GM13977 (cell line): Measurements from ENCODE around the gene H6PD.

Experiments used
- DNase-seq: peaks from one replicate; pipeline ENCODE4 v3.0.0; 2012; ENCODE audit warnings: low spot score
- in situ Hi-C: fragments of 300-500 bp; cut with MboI; formaldehyde crosslinking; loops from one replicate; pipeline ENCODE4 v1.12.0; 2022; ENCODE audit warnings: low sequenced_read_pairs, low pct_unique_long_range_greater_than_20kb, mixed read lengths, inconsistent platforms; ENCODE audit not compliant: unreplicated experiment
- TF ChIP-seq, protein P1 (sequence below): IDR thresholded peaks from 2 replicates; pipeline ENCODE4 v1.5.1; 2012; ENCODE audit warnings: mild to moderate bottlenecking, control low read depth; ENCODE audit not compliant: insufficient read depth; ENCODE audit errors: extremely low read depth, missing control alignments

Gene H6PD

DNA sequence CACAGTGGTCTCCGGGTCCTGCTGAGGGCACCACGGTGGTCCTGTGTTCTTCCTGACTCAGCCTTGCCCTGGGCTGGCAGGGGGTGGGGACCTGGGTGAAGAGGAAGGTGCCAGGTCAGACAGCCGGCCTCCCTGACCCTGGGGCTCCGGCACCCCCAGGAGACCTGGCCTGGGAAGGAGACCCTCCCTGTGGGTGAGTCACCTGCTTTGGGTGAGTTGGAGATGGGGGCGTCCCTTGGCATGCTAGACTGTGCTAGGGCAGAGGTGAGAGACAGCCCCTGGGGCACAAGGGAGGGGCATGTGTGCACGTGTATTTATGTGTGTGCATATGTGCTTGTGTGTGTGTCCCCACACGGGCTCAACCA, 81.5 kb downstream of the H6PD start:
- DNase-seq, result no peak
- TF ChIP-seq, protein P1, sequence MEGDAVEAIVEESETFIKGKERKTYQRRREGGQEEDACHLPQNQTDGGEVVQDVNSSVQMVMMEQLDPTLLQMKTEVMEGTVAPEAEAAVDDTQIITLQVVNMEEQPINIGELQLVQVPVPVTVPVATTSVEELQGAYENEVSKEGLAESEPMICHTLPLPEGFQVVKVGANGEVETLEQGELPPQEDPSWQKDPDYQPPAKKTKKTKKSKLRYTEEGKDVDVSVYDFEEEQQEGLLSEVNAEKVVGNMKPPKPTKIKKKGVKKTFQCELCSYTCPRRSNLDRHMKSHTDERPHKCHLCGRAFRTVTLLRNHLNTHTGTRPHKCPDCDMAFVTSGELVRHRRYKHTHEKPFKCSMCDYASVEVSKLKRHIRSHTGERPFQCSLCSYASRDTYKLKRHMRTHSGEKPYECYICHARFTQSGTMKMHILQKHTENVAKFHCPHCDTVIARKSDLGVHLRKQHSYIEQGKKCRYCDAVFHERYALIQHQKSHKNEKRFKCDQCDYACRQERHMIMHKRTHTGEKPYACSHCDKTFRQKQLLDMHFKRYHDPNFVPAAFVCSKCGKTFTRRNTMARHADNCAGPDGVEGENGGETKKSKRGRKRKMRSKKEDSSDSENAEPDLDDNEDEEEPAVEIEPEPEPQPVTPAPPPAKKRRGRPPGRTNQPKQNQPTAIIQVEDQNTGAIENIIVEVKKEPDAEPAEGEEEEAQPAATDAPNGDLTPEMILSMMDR, result no peak
- in situ Hi-C loops, result no loop called here

DNA sequence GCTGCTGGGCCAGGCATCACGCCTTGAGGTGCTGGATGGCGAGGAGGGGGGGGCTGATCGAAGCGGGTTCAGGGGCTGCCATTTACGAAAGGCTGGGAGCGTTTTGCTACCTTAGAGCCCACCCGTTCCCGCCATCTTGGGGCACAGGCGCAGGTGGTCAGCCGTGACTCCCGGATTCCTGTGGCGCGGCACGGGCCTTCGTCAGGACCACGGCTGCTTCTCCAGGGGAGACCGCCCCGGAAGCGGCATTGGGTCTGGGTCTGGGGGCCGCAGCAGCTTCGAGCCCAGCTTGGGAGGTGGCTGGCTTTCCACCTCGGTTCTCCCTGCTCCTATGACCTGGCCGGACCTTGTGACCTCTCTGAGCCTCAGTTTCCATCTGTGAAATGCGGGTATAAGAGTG, 81.9 kb downstream of the H6PD start:
- in situ Hi-C loops, result no loop called here
- TF ChIP-seq, protein P1, result no peak
- DNase-seq, result no peak

DNA sequence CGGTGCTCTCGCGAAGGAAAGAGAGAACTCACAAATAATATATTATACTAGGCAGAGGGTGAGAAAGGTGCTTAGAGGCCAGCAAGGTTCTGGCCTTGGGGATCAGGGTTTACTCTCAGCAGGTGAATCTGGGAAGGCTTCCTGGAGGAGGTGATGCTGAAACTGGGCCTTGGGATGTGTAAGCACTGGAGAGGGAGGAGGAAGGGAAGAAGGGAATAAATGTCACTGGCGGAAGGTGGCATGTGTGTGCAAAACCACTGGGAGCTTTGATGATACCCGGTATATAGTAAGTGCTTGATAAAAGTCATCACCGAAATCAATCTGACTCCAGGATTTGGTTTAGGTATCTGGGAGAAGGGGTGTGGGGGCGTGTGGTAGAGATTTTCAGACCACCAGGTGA, 82.5 kb downstream of the H6PD start:
- in situ Hi-C loops, result no loop called here
- TF ChIP-seq, protein P1, result no peak
- DNase-seq, result no peak

DNA sequence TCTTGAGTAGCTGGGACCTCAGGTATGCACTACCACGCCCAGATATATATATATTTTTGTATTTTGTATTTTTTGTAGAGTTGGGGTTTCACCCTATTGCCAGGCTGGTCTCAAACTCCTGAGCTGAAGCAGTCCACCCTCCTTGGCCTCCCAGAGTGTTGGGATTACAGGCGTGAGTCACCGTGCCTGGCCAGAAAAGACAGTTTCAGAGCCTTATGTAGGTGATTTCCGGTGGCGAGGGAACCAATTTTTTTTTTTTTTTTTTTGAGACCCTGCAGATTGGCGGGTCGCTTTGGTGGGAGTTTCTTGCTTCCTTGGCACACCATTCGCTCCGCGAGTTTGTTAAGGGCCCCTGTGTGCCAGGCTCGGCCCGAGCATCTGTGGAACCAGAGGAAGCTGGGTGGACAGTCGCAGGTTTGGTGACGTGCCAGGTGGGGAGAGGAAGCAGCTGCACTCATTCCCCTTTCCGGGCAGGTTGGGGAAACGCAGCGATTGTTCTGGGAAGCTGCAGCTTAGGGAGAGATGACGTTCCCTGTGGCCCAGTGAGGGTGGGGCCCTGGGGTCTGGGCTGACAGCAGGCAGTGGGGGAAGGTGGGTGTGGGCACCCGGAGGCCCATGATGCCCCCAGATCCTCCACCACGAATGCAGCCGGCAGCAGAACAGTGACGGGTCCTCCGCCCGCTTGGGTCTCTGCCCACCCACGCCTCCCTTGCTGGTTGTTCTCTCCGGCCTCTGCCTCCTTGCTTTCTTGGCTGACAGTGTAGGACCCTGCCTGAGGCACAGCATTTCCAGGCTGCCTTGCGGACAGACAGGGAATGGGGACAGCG, 83.2 kb downstream of the H6PD start:
- TF ChIP-seq, protein P1, result no peak
- no peak for DNase-seq
- in situ Hi-C loops, result no loop called here

DNA sequence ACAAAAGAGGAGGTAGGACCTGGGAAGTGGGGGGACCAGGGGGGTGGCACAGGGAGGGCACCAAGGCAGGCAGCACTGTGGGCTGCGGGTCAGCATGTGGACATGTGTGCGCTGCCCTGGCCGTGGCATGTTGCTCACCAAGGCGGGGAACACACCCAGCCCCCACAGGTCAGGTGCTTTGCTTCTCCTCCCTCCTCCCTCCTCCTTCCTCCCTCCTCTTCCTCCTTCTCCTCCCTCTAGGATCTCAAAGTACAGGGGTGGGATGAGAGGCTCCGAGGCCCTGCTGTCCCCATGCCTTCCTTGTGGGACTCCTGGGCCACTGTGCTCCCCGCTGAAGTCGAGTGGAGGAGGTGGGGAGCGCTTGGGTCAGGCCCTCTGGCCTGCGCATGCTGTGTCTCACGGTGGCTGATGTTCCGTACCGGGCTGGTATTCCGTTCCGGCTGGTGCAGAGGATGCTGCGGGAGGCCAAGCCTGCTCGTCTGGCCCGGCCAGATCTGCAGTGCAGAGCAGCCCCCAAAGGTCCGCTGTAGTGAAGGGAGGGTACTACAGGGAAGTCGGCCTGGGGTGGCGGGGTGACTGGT, 84.7 kb downstream of the H6PD start:
- in situ Hi-C loops, result no loop called here
- TF ChIP-seq, protein P1, result no peak
- no peak for DNase-seq

DNA sequence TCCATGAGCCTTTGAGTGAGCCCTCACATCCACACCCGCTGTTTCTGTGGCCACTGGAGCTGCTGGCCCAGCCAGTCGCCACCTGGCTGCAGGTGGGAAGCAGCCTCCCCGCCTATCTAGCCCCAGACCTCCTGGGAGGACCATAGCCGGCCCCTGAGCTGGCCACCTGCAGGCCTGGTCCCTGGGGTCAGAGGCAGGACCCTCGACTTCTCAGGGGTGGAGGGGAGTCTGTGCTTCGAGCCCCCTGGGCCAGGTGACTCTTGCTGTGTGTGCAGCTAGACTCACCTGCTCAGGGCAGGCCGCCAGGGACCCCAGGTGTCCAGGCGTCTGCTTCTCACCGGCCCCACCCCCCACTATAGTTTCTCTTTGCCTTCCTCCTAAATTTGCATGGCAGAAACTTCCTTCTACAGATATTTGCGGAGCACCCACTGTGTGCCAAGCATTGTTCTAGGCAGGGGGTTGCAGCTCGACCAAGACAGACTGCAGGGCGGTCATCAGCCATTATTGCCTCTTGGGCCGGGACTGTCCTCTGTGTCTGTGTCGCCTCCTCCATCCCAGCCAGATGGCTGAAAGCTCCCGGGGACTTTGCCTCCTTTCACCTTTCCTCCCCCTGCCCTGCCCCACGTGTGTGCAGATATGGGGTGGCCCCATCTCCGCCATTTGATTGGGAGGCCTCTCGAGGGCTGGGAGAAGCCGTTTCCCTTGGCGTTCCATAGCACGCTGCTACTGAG, 85.4 kb downstream of the H6PD start:
- in situ Hi-C loops, result no loop called here
- no peak for DNase-seq

More for the DNA sequence above, 85.4 kb downstream of the H6PD start:
- TF ChIP-seq, protein P1, result no peak
